HG02642 (cell line): ENCODE data around the gene FGF19.
"Not testable (repeated sequence)": the region's sequence is repeated elsewhere in the genome, so short reads cannot be mapped to it uniquely, and the experiment has no call there.

Source experiments
- ATAC-seq: cut with Tn5 transposase; IDR thresholded peaks from one replicate; pipeline ENCODE4 v1.9.1; 2021; ENCODE audit warnings: mild to moderate bottlenecking; ENCODE audit not compliant: unreplicated experiment, poor library complexity

Gene FGF19

DNA sequence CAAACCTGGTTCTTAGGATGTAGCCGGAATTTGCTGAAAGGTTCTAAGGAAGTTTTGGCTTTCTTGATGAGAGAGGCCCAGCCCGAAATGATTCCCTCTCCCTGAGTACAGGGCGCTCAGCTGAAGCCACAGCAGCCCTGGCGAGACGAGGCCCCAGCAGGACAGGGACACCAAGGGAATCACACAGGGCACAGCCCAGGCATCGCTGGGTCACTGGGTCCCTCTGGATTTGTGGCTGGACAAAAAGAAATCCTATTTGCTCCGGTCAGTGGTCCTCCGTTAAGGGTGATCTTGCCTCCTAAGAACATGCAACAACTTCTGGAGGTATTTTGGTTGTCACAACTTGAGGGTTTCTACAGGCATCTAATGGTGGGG is 6.4 kb downstream of the FGF19 start:
- no peak for ATAC-seq

DNA sequence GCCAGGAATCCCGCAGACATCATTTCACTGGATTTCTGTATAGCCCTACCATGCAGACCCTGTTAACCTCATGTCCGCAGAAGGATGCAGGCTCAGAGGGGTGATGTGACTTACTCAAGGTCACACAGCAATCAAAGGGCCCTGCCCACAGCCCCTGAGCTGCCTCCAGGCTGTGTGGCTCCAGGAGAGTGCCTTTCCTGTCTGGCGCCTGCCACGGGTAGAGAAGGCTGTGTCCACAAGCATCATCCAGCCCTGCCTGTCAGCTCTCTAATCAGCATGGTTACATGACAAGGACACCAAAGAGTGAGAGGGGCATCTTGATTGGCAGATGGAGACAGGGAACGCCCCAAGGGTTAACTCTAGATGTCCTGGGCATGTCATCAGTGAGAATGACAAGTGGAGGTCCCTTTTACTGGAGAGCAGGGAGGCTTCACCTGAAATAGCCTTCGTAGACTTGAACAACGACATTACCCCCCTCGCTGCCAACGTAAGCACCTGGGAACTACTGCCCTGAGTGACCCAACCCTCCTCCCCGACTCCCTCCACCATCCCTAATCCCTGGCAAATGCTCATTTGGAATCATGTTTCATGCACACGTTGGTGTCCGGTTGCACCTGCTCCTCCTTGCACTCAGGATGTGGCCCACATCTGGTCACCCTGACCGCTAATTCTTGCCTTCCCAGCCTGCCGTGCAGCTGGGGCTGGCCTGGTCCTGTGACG is 6.9 kb downstream of the FGF19 start:
- ATAC-seq = no peak

DNA sequence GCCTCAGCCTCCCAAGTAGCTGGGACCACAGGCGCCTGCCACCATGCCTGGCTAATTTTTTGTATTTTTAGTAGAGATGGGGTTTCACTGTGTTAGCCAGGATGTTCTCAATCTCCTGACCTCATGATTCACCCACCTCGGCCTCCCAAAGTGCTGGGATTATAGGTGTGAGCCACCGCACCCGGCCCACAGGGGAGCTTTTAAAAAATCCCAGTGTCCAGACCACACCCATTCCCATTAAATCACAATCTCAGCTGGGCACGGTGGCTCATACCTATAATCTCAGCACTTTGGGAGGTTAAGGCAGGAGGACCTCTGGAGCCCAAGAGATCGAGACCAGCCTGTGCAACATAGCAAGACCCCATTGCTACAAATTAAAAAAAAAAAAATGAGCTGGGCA is 7.8 kb downstream of the FGF19 start:
- not testable (repeated sequence) for ATAC-seq

DNA sequence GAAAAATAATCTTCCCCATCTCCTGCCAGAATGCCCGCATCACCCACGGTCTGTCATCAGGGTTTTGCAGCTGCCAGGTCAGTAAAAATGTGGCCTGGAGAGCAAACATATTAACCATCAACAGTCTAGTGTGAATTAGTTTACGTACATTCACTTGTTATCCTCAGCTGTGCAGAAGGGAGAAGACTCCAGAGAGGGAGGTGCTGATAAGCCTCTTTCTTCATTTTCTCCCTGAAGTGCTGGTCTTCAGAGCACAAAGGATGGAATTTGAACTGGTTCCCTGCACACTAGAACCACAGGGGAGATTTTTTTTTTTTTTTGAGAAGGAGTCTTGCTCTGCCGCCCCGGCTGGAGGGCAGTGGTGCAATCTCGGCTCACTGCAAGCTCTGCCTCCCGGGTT is 8.2 kb downstream of the FGF19 start:
- no peak for ATAC-seq

DNA sequence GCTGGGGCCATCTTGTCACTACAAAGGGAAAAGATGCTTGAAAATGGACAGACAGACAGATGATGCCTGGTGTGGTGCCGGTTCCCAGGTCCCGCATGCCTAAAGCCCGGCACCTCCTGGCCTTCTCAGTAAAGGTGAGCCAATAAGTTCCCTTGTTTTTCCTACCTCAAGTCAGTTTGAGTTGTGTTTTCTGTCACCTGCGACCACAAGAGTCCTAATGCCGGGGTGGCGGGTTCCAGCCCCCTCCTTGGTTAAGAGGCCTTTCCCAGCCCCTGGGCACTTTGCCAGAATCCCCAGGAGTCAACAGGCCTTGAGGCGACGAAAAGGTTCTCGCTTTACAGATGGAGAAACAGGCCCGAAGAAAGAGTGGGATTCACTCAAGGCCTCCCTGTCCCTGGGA is 9.0 kb downstream of the FGF19 start:
- ATAC-seq = no peak

DNA sequence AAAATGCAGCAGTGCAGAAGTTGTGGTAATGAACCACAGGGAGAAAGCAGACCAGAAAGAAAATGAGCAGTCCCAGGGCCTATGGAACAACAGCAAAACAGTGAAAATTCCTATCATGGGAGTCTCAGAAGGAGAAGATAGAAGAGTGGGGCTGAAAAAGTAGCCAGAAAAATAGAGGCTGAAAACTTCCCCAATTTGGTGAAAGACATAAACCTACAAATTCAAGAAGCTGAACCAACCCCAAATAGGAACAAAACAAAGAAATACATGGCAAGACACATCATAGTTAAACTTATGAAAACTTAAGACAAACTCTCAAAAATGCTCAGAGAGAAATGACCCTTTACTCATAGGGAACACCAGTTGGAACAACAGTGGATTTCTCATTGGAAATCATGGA is 11.4 kb downstream of the FGF19 start:
- no peak for ATAC-seq

DNA sequence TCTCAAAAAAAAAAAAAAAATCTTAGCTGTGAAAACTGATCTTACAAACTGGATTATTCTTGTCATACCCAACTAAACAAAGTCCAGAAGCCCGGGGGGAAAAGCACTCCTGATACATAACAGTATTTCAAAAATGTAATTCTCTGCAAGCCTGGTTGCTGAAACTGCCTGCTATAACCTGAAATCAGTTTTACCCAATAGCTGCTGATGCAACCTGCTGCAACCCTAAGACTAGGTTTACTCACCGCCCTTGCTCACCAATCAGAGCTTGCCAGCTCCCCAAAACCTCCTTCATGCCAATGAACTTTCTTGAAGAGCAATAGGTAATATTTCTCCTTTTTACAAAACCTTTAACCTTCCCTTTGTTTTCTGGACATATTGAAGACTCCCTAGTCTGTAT is 12.4 kb downstream of the FGF19 start:
- ATAC-seq = no peak

DNA sequence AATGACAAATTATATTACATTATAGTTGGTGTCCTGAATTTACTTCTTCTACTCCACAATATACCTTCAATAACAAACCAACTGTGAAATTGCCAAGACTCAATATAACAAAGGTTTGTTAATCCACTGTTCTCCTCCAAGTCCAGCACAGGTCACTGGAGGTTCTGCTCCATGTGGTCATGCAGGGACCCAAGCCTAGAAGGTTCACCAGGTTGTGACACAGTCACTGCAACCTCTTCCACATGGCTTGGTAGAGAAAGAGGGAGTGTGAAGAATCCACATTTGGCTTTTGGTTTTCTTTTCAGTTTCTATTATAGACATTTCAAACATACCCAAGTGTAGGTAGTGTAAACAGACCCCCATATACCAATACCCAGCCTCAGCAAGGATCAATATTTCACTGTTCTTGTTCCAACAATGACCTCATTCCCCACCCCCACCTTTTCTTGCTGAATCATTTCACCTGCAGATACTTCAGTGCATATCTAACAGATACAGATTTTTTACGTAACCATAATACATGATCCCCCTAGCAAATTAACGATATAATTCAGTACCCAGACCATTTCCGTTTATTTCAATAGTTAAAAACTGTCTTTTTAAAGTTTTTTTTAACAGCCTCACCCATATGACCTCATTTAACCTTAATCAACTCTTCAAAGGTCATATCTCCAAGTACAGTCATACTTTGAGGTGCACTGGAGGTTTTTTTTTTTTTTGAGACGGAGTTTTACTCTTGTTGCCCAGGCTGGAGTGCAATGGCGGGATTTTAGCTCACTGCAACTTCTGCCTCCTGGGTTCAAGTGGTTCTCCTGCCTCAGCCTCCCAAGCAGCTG is 14.1 kb downstream of the FGF19 start:
- ATAC-seq = no peak

DNA sequence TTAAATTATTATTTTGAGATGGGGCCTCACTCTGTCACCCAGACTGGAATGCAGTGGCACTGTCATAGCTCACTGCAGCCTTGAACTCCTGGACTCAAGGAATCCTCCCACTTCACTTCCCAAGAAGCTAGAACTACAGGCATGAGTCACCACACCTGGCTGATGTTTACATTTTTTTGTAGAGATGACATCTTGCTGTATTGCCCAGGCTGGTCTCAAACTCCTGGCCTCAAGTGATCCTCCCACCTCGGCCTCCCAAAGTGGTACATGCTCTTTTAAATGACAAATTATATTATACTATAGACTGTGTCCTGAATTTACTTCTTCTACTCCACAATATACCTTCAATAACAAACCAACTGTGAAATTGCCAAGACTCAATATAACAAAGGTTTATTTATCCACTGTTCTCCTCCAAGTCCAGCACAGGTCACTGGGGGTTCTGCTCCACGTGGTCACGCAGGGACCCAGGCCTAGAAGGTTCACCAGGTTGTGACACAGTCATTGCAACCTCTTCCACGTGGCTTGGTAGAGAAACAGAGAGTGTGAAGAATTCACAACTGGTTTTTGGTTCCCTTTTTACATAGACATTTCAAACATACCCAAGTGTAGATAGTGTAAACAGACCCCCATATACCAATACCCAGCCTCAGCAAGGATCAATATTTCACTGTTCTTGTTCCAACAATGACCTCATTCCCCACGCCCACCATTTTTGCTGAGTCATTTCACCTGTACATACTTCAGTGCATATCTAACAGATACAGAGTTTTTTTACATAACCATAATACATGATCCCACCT is 15.7 kb downstream of the FGF19 start:
- not testable (repeated sequence) for ATAC-seq

DNA sequence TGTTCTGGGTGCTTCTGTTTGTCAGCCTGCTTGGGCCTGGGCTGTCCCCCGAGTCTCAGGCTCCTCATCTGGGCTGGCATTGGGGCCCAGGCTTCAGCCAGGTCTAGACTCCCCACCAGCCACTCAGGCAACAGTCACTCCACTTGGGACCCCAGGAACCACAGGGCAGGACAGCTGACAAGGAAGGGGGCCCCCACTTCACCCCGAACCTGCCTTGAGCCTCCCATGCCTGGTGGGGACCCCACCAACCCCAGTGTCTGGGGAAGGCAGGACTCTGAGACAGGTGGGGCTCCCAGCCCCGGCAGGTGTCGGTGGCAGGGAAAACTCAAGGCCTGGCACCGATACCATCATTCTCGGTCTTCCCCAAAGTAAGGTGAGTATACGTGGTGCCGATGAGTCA is 17.0 kb downstream of the FGF19 start:
- ATAC-seq = no peak

DNA sequence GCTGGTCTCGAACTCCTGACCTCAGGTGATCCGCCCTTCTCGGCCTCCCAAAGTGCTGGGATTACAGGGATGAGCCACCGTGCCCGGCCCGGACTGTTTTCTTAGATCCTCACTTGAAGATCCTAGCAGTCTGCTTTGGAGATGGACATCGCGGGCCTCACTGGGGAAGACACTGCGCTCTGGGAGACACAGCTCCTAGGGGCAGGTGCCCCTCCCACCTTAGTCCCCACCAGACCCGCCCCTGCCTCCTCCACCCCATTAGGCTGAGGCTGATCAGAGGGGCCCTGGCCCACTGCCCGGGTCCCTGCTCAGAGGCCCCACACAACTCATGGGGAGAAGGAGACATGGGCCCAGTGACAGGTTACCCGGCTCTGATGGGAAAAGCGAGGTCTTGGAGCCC is 17.4 kb downstream of the FGF19 start:
- ATAC-seq = no peak

DNA sequence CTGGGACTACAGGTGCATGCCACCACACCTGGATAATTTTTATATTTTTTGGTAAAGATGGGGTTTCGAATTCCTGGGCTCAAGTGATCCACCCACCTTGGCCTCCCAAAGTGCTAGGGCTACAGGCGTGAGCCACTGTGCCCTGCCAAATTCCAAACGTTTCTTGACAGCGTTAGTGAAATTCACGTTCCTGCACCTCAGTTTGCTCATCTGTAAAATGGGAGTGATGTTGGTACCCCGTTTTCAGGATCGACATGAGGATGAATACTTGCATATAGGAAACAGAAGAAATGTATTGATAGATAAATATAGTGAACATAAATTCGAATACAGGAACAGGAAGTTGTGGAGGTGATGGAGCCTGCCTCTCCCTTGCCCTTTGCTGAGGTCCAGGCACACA is 18.5 kb downstream of the FGF19 start:
- ATAC-seq = no peak

DNA sequence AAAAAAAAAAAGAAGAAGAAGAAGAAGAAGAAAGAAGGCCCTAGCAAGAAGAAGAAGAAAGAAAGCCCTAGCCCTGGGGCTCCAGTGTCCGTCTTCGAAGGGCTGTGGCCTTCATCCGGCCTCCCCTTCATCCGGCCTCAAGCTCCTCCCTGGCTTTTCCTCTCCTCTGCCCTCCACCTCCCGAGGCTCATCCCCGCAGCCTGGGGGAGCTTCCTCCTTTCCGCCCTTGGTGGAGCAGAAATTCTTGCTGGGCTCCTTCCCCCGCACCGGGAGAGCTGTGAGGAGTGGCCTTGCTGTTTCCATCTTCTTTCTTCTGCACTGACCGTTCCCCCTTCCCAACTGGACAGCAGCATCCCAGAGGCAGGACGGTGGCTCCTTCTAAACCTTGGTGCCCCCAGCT is 19.2 kb downstream of the FGF19 start:
- ATAC-seq = no peak

DNA sequence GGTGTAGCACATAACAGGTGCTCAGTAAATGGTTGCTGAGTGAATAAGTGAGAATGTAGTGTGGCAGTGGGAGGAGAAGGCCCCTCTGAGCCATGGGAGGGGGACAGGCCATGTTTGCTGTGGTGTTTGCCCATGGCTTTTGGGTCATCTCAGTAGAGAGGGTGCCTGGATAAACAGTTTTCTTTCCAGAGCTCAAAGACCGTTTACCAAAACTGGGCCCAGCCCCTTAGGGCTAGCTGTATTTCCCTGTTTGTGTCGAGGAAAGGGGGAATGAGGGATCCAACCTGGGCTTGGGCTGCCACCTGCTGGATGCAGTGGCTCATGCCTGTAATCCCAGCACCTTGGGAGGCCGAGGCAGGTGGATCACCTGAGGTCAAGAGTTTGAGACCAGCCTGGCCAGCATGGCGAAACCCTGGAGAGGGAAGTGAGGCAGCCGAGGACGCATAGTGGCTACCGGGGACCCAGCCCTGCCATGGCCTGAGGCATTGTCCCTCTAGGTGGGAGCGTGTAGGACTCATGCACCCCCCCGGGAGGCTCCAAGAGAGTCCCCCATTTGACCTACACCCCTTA is 20.0 kb downstream of the FGF19 start:
- no peak for ATAC-seq

DNA sequence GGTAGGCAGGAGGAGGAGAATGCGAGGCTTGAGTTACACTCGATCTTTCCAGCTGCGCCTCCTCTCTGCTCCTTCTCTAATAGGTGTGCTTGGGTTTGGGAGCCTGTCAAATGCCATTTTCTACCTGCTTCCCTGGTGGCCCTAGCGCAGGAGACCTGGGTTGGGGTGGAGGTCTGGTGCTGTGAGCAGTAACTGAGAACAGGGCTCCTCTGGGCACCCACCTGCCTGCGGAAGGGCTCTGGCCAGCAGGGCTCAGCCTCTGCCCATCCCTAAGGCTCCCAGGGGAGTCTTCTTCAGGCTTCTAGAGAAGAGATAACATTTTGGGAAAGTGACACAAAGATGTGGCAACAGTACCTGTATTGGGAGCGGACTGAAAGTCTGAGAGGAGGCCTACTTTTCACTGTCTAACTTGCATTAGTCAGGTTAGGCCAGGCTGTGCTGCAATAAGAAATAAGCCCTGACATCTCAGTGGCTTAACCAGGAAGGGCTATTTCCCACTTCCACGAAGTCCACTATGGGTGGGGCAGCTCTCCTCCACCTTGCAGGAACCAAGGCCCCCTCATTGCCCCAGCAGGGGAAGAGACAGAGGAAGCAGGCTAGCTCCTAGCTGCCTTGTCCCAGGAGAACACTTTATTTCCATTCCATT is 21.0 kb downstream of the FGF19 start:
- no peak for ATAC-seq

DNA sequence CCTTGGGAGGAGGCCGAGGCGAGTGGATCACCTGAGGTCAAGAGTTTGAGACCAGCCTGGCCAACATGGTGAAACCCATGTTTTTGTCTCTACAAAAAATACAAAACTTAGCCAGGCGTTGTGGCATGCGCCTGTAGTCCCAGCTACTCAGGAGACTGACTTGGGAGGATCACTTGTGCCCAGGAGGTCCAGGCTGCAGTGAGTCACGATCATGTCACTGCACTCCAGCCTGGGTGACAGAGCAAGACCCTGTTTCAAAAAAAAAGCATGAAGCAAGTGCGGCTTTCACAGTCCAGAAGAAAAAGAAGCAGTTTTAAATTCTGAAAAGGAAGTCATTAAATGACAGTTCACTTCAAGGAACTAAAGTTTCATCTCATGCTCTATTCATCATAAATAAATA is 21.6 kb downstream of the FGF19 start:
- ATAC-seq = no peak

DNA sequence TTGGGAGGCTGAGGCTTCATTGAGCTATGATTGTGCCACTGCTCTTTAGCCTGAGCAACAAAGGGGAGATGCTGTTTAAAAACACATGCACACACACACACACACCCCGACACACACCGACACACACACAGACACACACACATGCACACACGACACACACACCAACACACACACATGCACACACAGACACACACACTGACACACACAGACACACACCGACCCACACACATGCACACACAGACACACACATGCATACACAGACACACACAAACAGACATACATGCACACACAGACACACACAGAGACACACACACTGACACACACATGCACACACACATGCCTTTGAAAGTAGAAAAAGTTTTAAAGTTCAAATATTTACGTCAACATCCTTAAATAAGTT is 23.1 kb downstream of the FGF19 start:
- ATAC-seq = no peak

DNA sequence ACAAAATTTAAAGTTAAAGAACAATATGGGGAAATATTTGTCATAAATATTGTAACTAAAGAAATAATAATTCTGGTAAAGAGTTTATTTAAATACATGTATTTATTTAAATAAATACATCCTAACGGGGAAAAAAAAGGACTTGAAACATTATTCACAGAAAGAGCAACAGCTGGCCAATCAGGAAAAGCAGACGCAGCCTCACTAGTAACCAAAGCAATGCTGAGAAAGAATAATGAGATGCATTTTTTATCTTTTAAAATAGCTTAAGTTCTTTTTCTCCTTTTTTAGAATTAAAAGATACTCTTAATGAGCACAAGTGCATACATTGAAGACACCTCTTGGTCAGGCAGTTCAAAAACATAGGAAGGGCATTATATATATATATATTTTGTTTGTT is 26.1 kb downstream of the FGF19 start:
- no peak for ATAC-seq

DNA sequence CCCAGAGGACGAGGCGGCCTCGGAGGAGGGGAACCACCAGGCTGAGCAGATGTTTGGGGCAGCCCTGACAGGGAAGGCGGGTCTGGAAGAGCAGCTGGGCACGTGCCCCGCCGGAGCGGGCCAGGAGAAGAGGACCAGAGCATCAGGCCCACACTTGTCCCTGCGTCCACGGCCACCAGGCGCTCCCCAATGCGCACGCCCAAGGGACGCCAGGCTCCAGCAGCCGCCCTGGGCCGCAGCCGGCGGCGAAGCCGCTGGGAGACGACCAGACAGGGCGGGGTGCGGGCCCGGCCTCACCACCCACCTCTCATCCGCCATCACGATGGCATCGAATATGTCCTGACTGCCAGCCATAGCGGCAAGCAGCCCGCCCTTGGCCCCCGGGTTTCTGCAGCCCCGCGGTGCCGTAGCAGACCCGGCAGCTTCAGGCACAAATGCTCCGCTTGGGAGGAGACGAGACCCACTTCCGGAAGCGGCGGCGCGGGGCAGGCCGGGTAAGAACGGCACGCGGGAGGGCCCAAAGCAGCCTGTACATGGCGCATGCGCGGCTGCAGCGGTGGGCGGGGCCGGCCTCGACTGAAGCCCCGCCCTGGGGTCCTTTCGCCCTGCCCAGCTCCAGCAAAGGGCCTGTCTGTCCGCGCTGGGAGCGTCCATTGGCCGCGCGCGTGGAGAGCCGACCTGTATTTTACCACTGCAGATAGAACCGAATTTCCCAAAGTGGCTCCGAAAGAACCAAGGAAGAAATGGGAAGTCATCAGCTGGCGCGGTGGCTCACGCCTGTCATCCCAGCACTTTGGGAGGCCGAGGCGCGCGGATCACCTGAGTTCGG is 28.7 kb downstream of the FGF19 start, which contains the start of gene LTO1:
Gene LTO1 (minus strand): TSS at position 468 of the 829 bp plus-strand sequence. CDS start 114 bp downstream, at position 354.
- ATAC-seq = peak; percentile 89
